Osteoblast (primary cell): ENCODE data around the gene ASB11. TPM values are rescaled to one million over a fixed set of nuclear protein-coding genes. Genes with fewer than 3 reads are reported as not detected.

Experiments
- DNase-seq: peaks from one replicate; pipeline ENCODE4 v3.0.0; 2011; ENCODE audit warnings: low spot score, mixed read lengths; ENCODE audit not compliant: insufficient read length; ENCODE audit errors: missing footprints
- H2AFZ ChIP-seq: 2 replicates; pipeline ENCODE4 v1.6.0; 2011; ENCODE audit warnings: mild to moderate bottlenecking, low read length
- H3K27ac ChIP-seq: 2 replicates; pipeline ENCODE4 v1.5.1; 2011; ENCODE audit warnings: mild to moderate bottlenecking, low read depth, low read length, moderate library complexity
- H3K27me3 ChIP-seq: 2 replicates; pipeline ENCODE4 v1.6.0; 2012; ENCODE audit warnings: mild to moderate bottlenecking, control low read depth, inconsistent platforms, low read length, moderate library complexity; ENCODE audit not compliant: insufficient read depth
- H3K36me3 ChIP-seq: 2 replicates; pipeline ENCODE4 v1.5.1; 2011; ENCODE audit warnings: mild to moderate bottlenecking, low read length, control low read depth, moderate library complexity; ENCODE audit not compliant: insufficient read depth
- H3K4me1 ChIP-seq: 2 replicates; pipeline ENCODE4 v1.5.1; 2011; ENCODE audit warnings: mild to moderate bottlenecking, low read length, control low read depth, moderate library complexity; ENCODE audit not compliant: insufficient read depth
- H3K4me2 ChIP-seq: 2 replicates; pipeline ENCODE4 v1.6.0; 2011; ENCODE audit warnings: mild to moderate bottlenecking, low read length; ENCODE audit not compliant: insufficient read depth
- H3K4me3 ChIP-seq: fragments of 200-600 bp; sonication (generic); 3 replicates; pipeline ENCODE4 v1.5.1; 2012; ENCODE audit warnings: mild to moderate bottlenecking, low read length, inconsistent platforms; ENCODE audit not compliant: insufficient read depth
- H3K79me2 ChIP-seq: 2 replicates; pipeline ENCODE4 v1.6.0; 2012; ENCODE audit warnings: mild to moderate bottlenecking, low read length, control low read depth, inconsistent platforms; ENCODE audit not compliant: insufficient read depth
- H3K9me3 ChIP-seq: 2 replicates; pipeline ENCODE4 v1.5.1; 2011; ENCODE audit warnings: low read depth, low read length, control low read depth
- H4K20me1 ChIP-seq: 2 replicates; pipeline ENCODE4 v1.6.0; 2012; ENCODE audit warnings: mild to moderate bottlenecking, low read length, control low read depth; ENCODE audit not compliant: insufficient read depth
- CTCF ChIP-seq: IDR thresholded peaks from 2 replicates; pipeline ENCODE4 v1.5.1; 2011; ENCODE audit warnings: mild to moderate bottlenecking, low read depth, low read length, moderate library complexity; ENCODE audit errors: extremely low read depth
- total RNA-seq: library from RNA; depleted of rRNA; stranded (reverse); fragments of >200 nt; gene quantifications from 2 replicates; pipeline ENCODE4 v1.2.3, GENCODE V29; 2012

Gene ASB11
- total RNA-seq, 1 donor, result not detected

- H3K79me2 ChIP-seq, result no peaks in the 10 kb centered on the region
- H3K27ac ChIP-seq, result no peak overlapping the region
- no peak overlapping the region for H3K4me3 ChIP-seq
- H4K20me1 ChIP-seq, result no peaks in the 10 kb centered on the region
- no peak overlapping the region for H3K4me2 ChIP-seq
- no peak for DNase-seq
- H3K27me3 ChIP-seq, result no peaks in the 10 kb centered on the region
- H3K4me1 ChIP-seq, result no peaks in the 10 kb centered on the region
- H3K36me3 ChIP-seq, result no peaks in the 10 kb centered on the region
- H2AFZ ChIP-seq, result peak overlapping the region; percentile 42
- no peak for TF ChIP-seq CTCF
- no peaks in the 10 kb centered on the region for H3K9me3 ChIP-seq
Observed at GRCh38 chrX:15350329-15350996, 35.0 kb upstream of the ASB11 start.

DNA sequence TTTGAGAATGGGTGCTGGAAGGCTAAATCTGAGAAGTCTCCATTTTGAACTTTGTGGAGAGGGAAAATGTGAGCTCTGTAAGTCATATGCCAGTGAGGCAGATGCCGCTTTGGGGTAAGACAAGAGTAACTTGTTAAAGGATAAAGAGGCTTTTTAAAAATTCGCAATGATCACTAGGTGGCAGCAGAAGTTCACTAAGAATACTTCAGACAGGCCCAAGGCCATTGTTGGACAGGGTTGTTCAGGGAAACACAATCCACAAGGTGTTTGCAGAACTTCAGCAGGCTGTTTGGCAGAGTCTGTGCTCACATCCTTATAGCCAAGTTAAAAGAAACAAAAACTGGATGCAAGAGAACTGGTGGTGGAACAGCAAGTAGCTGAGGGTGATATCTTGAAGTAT, 33.6 kb upstream of the ASB11 start:
- Histone ChIP-seq H2AFZ (no peak overlapping the region), H3K9me3 (no peaks in the 10 kb centered on the region), H3K36me3 (no peaks in the 10 kb centered on the region), H3K4me2 (no peak overlapping the region), H3K4me3 (no peak overlapping the region), H4K20me1 (no peaks in the 10 kb centered on the region), H3K4me1 (no peaks in the 10 kb centered on the region), H3K79me2 (no peaks in the 10 kb centered on the region), H3K27ac (no peak overlapping the region), H3K27me3 (no peaks in the 10 kb centered on the region)
- DNase-seq, result no peak
- TF ChIP-seq CTCF, result peak; percentile 65

DNA sequence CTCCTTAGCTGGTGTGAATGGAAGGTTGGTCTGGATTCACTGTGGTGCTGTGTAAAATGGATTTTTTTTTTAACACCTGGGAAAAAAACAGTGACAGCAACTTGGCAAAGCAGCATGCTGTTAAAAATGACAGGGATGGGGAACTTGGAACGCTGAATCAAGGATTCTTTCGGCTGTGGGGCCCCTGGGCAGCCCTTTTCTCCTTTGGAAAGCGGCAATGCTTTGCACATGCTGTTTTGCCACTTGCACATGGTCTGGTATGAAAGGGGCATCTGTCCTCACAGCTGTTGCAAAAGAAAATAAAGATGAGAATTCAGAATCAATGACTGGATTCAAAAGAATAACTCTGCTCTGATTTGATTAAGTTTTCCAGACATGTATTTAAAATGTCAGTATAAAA, 30.5 kb upstream of the ASB11 start:
- no peaks in the 10 kb centered on the region for H3K4me1 ChIP-seq
- peaks cover 3% of the 10 kb centered on the region for H3K27me3 ChIP-seq
- no peaks in the 10 kb centered on the region for H4K20me1 ChIP-seq
- no peak overlapping the region for H3K4me3 ChIP-seq
- TF ChIP-seq CTCF, result no peak
- H3K4me2 ChIP-seq, result no peak overlapping the region
- no peaks in the 10 kb centered on the region for H3K9me3 ChIP-seq
- H3K27ac ChIP-seq, result no peak overlapping the region
- H3K79me2 ChIP-seq, result no peaks in the 10 kb centered on the region
- H3K36me3 ChIP-seq, result no peaks in the 10 kb centered on the region
- no peak overlapping the region for H2AFZ ChIP-seq
- no peak for DNase-seq

GRCh38 chrX:15344106-15344505, 28.7 kb upstream of the ASB11 start:
- DNase-seq, result no peak
- H3K27me3 ChIP-seq, result peaks cover 3% of the 10 kb centered on the region
- no peak for TF ChIP-seq CTCF
- H3K4me1 ChIP-seq, result no peaks in the 10 kb centered on the region
- no peak overlapping the region for H3K27ac ChIP-seq
- no peaks in the 10 kb centered on the region for H3K9me3 ChIP-seq
- H3K4me2 ChIP-seq, result no peak overlapping the region
- H4K20me1 ChIP-seq, result no peaks in the 10 kb centered on the region
- no peaks in the 10 kb centered on the region for H3K36me3 ChIP-seq
- H3K79me2 ChIP-seq, result no peaks in the 10 kb centered on the region
- no peak overlapping the region for H2AFZ ChIP-seq
- H3K4me3 ChIP-seq, result no peak overlapping the region
